Measurements from ENCODE around the gene MGAT5B.

- no peak for TF ChIP-seq EP300 (IDR thresholded peaks at IDR 0.05)
- no peak for TF ChIP-seq CTCF (IDR thresholded peaks at IDR 0.05)
- TF ChIP-seq POLR2AphosphoS5 (IDR thresholded peaks at IDR 0.05) = no peak
- TF ChIP-seq POLR2A (IDR thresholded peaks at IDR 0.05) = no peak
Observed at GRCh38 chr17:76953066-76953465, 84.9 kb downstream of the MGAT5B start.

All from stomach (tissue), 4 donors.